Urothelium cell line (cell line): Measurements from ENCODE around the gene HNRNPA0.

Experiments used
- DNase-seq: peaks from one replicate; pipeline ENCODE4 v3.0.0; 2011; ENCODE audit warnings: low spot score, mixed read lengths
- FAIRE-seq: peaks from 2 replicates; lab custom pipeline; 2011; peaks lifted over from hg19 to GRCh38; lab: Jason Lieb, UNC

HNRNPA0 gene

DNA sequence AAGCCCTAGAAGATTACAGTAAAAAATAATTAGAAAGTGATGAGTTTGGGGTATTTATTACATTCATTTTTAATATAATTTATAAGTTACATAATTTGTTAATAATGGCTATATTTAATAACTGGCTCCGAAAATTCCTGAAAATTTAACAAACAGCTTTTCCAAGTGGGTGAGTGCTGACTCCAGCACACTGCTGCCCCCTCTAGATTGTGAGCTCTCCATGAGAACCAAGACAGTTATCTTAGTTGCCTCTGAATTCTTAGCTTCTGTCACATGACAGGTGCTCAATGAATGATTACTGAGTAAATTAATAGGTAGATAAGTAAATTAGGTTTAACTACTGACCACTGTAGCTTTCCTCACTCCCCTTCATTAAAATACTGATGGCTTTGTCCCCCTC is 26.1 kb downstream of the HNRNPA0 start:
- DNase-seq (no peak), FAIRE-seq (no peak)

DNA sequence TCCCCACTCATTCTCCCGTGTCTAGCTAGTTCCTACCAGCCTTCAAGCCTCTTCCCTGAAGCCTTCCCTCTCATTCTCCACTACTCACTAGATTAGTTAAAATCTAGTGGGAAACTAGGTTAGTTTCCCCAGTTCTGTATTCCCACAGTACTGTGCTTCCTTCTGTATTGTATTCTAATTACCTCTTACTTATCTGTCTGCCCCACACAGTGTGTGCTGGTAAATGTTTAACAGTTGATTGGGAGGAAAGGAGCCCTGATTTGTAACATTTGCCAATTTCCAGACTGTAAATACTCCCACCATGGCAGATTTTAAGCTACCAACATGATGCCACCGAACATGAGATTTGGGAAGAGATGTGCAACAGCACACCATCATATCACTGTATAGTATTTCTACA is 26.5 kb downstream of the HNRNPA0 start:
- DNase-seq (no peak), FAIRE-seq (no peak)

DNA sequence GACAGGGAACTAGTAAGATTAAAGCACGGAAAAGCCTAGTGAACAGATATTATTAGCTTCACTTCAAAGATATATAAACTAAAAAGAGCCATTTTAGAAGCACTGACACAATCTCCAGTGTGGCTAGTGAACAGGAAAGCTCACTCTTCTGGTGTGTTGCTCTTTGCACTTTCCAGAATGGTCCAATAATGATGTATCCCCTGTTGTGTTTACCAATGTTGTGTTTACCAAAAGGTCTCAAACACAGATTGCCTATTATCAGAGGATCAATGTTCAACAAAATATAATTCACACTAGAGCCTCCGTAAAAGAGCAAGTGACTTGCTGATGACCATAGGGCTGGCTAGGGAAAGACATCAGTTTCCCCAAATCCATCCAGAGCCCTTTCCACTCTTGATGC is 29.9 kb downstream of the HNRNPA0 start:
- no peak for FAIRE-seq
- DNase-seq = no peak

DNA sequence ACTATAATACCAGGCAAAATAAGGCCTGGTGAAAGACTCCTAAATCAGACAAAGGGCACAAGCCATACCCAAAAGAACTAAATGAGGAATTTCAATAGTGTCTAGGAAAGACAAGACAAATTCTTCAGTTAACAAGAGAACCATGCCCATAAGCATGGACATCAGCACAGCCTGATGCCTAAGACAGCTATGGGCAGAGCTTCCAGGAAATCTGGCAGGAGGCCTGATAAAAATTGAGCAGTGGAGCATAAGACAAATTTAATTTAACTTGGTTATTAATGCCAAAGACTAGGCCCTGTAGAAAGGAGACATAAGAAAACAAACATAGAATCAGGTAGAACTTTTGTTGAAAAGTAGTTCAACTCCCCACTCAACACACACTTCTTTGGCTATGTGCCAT is 35.6 kb downstream of the HNRNPA0 start:
- FAIRE-seq (no peak), DNase-seq (no peak)

DNA sequence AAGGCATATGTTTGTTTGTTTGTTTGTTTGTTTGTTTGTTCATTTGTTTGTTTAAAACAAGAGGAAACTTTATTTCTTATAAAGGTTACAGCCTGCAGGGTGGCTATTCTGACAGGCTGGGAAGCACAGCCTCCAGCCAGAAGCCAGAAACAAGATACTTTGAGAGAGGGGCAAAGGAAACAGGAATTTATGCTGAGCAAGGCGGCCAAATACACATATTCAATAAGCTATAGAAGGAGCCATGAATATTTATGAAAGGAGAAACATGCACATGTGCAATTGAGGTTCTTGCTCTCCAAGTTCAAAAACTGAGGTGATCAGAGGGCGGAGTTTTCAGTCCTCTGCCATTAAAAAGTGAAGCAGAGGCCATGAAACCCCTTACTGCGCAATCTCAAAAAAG is 37.8 kb downstream of the HNRNPA0 start:
- FAIRE-seq = no peak
- no peak for DNase-seq

DNA sequence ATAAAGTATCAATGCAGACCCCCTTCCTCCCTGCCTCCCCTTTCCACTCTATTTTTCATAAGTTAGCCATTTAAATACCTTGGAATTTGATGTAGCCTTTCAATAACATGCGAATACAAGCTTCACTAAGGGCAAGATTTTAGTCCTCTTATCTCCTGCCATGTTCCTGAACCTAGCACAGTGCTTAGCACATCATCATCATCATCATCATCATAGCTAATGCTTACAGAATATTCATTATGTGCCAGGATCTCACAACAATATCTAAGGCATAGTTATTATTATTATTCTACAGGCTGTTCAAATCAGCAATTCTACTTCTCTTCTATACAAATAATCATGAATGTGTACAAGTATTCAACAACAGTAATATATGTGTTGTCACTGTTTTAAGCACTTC is 38.7 kb downstream of the HNRNPA0 start:
- DNase-seq = no peak
- FAIRE-seq = no peak

DNA sequence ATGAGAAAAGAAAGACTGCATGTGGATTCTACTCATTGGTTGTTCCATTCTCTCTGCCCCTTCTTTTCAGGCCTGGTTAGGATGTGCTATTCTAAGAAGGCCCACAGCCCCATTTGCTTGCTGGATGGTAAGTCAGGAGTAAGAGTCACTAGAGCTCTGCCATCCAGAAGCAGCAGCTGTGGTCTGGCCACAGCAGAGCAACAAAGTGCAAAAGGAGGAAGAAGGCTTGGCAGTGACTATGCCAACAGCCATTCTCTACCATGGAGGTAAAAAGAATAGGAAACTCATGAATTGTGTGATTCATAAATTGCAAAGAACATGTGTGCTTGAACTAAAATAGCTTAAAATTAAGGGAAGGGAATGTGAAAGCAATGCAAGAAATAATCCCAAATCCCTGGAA is 39.2 kb downstream of the HNRNPA0 start:
- FAIRE-seq (no peak), DNase-seq (no peak)

DNA sequence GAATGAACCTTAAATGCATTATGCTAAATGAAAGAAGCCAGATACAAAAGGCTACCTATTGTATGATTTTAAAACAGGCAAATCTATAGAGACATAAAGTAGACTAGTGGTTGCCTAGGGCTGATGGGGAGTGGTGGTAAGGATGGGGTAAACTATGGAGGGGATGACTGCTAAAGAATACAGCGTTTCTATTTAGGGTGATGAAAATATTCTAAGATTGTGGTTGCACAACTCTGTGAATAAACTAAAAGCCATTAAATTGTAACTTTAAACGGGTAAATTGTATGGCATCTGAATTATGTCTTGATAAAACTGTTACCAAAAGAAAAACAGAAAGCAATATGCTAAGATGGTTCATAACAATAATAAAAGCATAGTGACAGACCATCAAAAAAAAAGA is 39.7 kb downstream of the HNRNPA0 start:
- DNase-seq = no peak
- FAIRE-seq = no peak

DNA sequence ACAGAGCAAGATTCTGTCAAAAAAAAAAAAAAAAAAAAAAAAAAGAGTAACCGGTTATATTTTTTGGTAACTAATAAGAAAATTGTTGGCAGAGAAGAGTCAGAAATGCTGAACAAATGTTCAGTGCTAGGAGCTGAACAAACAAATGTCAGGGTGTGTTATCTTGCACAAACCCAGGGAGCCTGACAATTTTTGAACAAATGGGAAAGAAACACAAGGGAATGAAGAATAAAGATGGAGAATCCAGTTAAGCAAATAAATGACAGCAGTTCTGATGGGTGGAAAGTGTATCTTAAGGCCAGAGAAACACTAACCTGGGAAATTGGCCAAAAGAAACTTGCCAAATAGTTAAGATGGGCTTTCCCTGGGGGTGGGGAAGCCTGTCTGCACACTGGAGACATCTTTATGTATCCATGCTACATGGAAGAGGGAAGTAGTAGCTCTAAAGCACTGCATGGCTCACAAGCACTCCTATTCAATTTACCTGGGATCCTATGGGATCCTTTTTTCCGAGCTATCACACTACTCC is 42.0 kb downstream of the HNRNPA0 start:
- FAIRE-seq = no peak
- DNase-seq = no peak

DNA sequence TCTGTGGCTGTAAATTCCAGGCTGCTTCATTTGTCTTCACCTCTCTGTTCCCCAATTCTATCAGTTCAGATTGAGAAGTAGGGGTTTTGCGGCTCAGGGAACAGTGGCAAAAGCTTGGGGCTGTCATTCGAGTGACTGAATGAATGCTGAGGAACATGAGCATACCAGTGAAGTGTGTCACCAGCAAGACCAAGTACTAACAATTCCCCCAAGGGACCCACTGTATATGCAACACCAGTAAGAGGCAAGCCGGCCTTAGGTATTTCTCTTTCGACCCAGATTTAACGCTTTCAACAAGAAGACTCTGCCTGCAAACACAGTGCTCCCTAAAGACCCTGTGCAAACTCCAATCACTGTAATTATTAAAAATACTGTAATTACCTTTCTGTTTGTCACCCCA is 44.1 kb downstream of the HNRNPA0 start:
- DNase-seq (no peak), FAIRE-seq (no peak)

DNA sequence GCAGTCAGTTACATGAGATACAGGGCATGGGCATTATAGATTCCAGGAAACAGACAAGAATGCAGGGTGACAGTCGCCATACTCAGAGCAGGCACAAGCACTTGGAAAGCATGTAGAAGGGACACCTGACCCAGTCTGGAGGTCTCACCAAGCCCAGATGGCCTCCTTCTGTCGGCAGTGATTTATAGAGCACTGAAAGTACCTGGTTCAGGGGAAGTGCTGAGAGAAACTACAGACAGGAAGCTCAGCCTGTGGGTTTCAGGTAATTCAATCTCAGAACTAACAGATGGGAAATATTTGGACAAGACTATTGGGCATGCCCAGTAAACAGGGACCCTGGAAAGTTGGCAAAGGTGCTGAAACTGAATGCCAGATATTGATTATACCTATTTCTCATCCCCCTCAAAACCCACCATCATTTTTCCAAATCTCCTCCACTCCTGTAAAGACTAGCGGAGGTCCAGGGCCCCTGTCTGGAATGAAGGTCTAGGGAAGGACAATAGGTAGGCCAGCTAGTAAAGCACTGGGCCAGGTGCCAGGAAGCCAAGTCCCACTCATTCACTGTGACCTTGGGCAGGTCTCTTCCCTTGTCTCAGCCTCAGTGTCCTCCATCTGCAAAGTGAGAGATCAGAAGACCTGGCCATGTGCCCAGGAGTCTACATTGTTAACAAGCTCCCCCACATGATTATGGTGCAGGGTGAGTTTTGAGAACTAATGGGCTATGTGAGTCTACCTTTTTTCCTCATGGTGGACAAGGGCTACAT is 45.2 kb downstream of the HNRNPA0 start:
- DNase-seq (no peak), FAIRE-seq (no peak)

DNA sequence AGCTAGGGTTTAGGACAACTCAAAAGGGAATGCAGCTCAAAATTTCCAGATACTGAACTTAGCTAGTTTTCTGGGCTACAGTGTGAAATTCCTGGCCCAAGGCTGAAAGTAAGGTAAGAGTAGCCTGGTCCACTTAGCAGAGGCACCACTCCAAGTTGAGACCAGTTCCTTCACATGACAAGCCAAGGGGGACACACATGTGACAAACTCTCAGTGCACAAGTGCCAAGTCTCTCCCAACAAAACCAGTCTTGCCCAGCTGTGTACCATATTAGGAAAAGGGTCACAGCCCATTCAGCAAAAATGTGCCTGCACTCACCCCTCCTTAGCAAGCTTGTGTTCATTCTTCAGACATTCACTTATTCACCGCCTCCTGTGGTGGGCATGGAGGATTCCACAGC is 46.1 kb downstream of the HNRNPA0 start:
- no peak for FAIRE-seq

DNA sequence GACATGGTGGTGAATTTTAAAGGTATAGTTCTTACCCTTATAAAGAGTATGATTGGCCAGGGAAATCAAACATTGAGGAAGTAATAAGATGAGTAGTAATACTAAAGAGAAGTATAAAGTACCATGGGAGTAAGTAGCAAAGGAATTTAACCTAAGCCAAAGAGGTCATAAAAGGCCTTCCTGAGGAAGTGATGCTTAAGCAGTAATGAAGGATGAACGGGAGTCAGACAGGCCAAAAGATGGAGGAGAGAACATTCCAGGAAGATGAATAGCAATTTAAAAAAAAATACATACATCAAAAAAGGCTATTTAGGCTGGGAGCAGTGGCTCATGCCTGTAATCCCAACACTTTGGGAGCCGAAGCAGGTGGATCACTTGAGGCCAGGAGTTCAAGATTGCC is 47.3 kb downstream of the HNRNPA0 start:
- no peak for FAIRE-seq
- no peak for DNase-seq

More for the DNA sequence above, 46.1 kb downstream of the HNRNPA0 start:
- DNase-seq = no peak

DNA sequence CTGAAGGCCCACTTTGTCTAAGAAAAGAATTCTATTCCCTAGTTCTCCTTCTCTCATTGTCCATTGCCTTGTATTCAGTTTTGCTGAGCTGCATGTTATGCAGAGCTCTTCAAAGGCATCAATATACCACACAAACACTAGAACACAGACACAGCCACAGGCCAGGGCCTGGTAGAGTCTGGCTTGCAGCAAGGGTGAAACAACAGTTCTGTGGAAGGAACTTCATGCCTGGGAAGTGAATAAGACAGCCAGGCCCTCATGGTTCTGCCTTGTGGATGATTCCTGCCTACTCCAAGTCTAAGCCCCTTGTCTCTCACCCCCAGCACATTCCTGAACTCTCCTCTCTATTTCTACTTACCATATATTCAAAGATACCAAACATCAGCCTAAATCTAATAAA is 49.1 kb downstream of the HNRNPA0 start:
- FAIRE-seq = no peak
- no peak for DNase-seq

DNA sequence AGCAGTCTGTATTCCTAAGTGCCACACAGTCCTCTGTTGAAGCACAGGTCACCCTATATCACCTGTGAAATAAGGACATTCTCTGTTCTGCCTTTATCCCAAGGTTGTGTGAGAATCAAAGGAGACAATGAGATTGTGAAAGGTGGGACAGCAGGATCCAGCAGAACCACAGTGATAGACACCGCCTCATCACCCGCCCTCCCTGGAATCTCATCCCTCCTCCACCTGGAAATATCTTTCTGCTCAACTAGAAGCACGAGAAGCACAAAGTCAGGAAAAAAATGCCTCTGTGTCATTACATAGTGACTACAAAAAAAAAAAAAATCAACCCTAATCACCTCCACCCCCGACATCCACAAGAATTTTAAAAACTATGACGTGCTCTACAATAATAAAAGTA is 50.6 kb downstream of the HNRNPA0 start:
- no peak for DNase-seq
- no peak for FAIRE-seq

DNA sequence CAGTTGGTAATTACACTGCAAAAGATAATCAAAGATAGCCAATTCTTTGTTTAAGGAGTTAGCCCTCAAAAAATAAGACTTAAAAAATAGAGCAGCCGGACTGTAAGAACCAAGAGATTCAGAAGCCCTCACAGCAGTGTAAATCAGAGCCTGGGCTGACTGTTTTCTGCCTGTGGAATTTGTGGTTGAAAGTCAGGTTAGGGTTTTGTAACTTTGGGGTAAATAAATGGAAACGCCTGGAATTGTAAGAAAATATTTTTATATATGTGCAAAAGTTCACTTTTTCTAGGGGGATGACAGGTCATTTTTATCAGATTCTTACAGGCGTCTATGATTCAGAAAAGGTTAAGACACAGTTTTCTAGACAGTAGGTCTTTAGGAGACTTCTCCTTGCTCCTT is 53.9 kb downstream of the HNRNPA0 start:
- FAIRE-seq (no peak), DNase-seq (no peak)

DNA sequence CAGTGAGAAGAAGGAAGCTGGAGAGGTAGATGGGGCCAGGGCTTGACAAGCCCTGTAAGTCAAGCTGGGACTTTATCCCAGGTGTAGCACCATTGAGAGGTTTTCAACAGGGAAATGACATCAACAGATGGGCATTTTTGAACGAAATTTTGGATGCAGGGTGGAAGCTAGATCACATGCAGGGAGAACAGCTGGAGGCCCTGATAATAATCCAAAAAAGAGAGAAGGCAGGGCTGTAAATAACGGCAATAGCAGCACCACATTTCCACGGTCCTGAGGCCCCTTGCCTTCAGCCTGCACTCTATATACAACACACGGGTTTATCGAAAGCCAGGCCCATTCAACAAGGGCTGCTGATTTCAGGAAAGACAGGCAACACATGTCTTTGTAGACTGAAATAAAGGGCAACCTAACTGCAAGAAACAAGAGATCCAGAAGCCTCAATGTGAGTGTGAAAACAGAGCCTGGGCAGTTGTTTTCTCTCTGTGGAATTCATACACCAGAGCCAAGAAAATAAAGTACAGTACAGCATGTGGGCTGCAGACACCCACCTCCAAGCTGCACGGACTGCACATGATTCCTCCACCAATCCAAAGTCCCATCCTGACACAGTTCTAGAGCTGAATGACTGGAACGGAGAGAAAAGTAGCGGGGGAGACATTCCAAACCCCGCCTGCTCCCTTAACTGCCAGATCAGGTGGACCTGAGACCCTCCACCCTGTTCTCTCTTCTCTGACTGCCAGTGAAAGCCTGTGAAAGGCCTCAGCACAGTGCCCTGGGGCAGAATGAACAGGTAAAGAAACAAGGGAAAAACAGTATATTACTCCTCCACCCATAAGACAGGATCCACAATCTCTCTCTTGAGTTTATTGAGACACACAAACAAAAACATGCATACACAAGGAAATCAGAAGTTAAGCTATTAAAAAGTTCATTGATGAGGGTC is 54.6 kb downstream of the HNRNPA0 start:
- FAIRE-seq (no peak), DNase-seq (no peak)

DNA sequence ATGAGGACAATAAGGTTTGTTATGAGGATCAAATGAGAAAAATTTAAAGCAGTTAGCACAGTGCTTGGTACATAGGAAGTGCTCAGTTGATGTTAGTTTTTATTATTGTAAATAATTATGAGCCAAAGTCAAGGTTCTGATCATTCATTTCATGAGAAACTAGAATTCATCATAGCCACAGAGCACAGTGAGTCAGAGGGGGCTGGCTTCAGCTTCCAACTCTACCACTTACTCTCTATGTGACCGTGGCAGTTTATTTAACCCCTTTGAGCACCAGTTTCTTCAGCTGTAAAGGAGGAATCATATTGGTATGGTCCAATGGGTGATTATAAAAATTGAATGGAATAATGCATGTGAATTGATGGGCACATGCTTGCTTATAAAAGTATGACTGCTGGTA is 57.7 kb downstream of the HNRNPA0 start:
- FAIRE-seq = no peak

DNA sequence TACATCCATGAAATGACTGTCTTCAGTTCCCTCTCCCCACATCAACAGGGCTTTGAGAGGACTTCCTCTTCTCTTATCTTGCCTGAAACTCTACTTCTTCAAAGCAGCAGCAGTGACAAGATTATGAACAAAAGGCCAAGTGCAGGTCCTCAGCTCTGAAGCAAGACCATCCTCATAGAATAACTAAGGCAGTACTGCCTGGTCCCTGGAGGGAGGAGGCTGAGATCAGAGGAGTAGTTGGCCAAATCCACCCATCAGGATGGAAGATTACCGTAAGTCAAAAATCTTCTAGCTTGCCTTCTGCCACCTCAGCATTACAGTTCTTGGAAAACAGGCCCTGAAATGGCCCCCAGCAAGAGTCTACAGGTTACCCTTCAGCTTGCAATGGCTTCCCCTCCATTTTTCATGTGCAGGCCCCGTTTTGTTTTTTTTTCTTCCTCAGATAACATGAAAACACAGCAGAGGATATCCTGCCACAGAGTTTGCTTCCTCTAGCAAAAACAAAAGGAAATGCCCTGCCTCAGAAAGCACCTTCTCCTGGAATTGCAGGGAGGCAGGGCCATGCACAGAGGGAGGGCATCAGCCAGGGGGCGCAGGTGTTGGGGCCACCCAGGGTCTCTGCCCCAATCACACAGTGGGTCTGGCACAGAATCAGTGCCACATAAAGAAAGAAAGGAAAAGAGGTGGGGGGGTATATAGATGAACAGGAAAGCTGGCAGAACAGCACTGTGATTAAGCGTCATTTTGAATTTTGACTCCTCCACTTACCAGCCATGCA is 58.3 kb downstream of the HNRNPA0 start:
- no peak for FAIRE-seq
- DNase-seq = no peak

More for the DNA sequence above, 57.7 kb downstream of the HNRNPA0 start:
- no peak for DNase-seq
